SH-SY5Y (cell line): ENCODE measurements around the gene LAGE3.

ENCODE experiments used
- GATA2 ChIP-seq: IDR thresholded peaks from 2 replicates; pipeline ENCODE4 v1.6.1; 2011; ENCODE audit warnings: mild to moderate bottlenecking, low read depth, low read length
- GATA3 ChIP-seq: IDR thresholded peaks from 2 replicates; pipeline ENCODE4 v1.6.1; 2011; ENCODE audit warnings: low read depth, mild to moderate bottlenecking, low read length, moderate library complexity

LAGE3 gene

DNA sequence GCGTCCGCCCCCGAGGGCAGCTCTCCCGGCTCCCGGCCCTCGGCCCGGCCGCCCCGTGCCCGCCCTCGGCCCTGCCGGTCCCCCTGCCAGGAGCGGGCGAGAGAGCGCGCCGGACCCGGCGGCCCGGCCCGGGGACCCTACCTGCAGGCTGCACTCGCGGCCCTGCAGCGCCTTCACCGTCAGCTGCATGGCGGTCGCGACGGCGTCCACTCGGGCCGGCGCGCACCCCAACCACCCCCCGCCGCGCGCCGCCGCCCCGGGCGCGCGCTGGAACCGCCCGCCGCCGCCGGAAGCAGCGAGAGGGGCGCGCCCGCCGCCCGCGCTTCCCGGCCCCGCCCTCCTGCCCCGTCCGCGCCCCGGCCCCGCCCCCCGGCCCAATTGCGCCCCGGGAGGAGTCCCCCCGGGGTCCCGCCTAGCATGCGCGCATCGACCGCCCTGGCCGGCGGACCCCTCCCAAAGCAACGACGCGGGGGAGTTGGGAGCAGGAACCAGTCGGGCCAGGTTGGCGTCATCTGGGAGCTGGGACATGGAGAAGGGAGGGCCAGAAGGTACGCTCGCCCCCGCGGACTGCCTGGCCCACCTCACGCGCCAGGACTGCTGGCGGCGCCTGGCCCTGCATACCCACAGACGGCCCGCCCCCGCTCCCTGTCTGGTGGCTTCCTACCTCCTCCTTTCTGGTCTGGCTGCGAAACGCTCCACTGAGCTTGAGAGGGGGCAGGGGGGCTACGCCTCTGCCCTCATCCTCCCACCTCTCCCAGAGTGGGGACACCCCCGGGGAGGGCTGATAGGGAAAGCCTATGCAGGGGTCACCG is 7.5 kb upstream of the LAGE3 start, which contains the start of gene UBL4A:
Gene UBL4A (minus strand): TSS at position 220 of the 812 bp plus-strand sequence. CDS start 31 bp downstream, at position 189.
- TF ChIP-seq GATA2 (no peak), GATA3 (no peak)

GRCh38 chrX:154486052-154486395 is 6.9 kb upstream of the LAGE3 start:
- TF ChIP-seq GATA2 = no peak
- no peak for TF ChIP-seq GATA3

- no peak for TF ChIP-seq GATA2
- no peak for TF ChIP-seq GATA3
Observed at GRCh38 chrX:154485150-154486051, 6.3 kb upstream of the LAGE3 start.

- TF ChIP-seq GATA3 = no peak
- no peak for TF ChIP-seq GATA2
Observed at GRCh38 chrX:154484255-154485149, 5.4 kb upstream of the LAGE3 start.

DNA sequence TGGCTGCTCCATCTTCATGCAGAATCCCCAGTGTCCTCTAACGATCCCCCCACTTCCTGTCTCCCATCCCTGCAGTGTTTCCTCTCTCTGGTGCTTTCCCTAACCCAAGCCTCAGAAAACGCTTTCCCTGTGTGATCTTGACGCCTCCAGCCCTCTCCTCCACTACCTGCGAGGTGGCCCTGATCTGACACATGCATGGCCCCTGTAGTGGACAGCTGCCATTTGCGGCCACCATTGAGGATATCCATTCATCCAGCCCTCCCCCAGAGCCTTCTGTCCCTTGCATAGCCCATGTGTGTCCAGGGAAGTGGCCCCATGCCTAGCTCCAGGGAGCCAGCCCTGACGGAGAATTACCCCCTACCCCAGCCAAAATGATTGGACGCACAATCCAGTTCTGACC is 4.2 kb upstream of the LAGE3 start:
- TF ChIP-seq GATA2 (no peak), GATA3 (no peak)

DNA sequence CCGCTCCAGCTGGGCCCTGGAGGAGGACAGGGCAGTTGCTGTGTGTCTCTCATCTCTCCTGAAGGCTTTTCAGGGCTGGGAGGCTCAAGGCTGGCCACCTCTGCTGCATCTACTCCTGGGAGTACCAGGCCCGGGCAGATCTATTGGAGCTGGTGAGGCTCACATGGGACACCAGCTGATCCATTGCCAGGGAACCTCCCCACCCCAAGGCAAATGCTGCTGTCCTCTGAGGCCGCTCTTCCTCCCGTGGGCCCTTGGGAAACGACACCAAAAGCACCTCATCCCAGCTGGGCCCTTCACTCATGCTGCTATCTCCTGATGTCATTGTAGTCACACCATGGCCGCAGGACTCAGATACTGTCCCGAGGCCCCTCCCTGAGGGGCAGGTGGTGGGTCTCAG is 3.7 kb upstream of the LAGE3 start:
- TF ChIP-seq GATA2 = no peak
- TF ChIP-seq GATA3 = no peak

DNA sequence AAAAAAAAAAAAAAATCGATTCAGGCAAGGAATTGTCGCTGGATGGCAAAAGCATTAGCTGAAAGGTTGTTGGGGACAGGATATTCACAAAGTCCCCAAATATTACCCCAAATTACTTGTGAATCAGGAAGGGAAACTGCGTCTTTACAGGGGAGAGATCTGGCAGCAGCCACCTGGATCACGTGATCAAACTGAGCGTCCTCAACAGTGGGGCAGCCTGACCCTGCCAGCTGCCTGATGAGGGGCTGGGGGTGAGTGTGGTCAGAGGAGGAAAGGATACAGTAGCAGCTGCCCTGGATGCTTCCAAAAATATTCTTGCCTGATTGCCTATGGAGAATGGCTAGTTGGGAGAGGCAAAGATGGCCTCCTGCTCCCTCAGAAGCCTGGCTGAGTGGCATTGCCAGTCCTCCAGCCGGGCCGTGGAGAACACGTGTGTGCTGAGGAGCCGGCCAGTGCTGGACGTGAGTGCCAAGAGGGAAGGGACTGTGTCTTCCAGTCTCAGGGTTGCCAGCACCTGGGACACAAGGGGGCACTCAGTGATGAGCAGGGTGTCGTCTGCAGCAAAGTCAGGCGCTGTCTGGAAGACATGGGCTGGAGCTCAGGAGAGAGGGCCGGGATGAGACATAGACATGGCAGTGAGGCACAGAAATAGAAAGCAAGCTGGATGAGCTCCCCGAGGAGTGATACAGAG is 3.0 kb upstream of the LAGE3 start:
- TF ChIP-seq GATA3 (no peak), GATA2 (no peak)

DNA sequence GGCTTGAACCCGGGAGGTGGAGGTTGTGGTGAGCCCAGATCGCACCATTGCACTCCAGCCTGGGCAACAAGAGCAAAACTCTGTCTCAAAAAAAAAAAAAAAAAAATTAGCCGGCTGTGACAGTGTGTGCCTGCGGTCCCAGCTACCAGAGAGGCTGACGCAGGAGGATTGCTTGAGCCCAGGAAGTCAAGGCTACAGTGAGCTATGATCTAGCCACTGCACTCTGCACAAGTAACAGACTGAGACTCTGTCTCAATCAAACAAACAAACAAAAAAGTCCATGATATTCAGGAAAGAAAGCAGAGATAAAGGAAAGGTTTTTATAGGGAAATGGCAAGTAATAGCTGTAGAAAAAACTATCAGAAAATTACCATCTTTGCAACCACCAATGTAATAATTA is 2.1 kb upstream of the LAGE3 start:
- TF ChIP-seq GATA2 (no peak), GATA3 (no peak)

DNA sequence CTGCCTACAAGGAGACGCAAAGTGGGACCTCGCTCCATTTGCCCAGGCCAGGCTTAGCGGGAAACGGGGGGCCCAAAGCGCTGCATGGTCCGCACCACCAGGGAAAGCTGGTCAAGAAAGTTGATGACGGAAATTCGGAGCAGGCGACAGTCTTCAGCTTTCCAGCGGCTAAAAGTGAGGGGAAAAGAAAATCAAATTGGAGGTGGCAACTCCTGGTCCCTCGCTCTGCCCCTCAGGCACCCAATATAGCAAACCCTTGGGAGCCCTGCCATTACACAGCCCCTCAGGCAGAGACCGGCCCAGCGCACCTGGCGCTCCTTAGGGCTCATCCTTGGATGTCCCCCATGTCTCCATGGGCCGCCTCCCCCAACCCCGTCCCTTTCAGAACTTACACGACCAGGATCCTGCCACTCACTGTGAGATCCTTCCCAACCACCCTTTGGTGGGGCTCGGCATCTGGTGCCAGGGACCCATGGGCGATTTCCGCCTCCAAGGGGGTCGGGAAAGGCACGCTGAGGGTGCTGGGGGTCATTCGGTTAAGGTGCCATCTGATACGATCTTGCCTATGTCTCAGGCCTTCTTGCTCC is 1.1 kb downstream of the LAGE3 start:
- TF ChIP-seq GATA3 (no peak), GATA2 (no peak)

DNA sequence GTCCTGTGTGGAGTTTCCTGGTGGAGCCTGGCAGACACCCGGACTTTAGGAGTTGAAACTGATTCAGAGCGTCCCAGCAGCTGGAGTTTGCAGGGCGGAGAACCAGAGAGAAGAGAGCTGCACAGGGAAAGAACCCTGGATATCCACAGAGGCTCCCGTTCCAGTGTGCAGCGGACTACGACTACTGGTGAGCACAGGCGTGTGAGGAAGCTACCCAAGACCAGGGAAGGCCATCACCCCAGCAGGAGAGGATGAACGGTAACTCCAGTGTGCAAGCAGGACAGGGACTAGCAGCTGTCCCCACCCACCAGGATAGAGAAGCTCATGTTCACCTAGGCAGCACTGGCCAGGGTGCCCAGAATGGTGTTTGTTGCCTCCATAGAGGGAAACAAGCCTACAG is 2.3 kb downstream of the LAGE3 start:
- TF ChIP-seq GATA2 (no peak), GATA3 (no peak)

DNA sequence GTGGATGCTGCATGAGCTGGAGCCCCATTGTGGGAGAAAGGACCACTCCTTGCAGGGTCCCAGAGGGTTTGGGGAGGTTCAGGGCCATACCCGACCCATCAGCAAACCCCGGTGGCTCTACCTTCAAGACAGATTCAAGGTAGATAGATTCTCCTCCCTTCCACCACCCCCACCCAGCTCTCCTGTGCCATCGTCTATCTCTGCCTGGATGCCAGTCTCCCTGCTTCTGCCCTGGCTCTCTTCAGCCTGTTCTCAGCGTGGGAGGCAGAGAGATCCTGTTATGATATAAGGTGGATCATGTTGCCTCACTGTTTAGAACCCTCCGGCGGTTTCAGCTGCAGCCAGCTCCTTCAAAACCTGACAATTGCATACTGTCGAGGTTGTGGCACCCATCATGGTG is 5.4 kb downstream of the LAGE3 start:
- TF ChIP-seq GATA3 (no peak), GATA2 (no peak)

DNA sequence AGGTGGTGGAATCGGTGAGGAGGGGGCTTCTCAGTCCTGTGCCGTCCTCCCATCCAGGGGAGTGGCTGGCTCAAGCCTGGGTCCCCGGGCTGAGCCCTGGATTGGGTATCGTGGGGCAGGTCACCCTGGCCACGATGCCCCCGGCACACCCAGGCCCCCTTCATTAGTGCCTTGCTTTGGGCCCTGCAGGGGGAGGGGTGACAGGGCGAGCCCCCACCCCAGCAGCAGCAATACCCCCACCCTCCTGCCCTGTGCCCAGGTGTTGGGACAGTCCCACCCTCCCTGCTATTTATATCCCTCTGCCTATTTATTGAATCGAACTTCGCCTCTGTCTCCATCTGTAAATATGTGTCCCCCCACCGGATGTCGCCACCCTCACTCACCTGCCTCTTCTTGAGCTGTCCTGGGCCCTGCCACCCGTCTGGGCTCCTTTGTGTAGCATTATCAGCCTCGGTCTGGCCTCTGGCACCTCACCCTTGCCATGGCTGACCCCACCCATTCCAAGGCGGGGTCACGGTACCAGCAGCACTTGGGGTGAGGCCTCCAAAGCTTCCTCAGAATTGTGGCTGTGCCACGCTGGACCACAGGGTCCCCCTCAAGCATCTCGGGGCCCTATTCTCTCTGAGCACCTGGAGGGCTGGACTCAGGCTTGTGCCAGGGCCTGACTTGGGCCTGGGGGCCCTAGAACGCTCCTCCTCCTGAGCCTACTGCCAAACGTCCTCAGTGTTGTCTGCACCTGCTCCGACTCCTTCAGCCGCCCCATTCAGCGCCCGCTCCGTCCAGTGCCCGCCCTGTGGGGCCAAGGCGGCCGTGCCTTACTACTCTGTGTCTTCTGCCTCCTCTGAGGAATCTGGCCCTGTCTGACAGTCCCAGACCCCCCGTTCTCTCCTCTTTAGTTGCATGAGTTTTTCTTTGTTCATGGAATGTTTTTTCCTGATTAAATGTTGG is 6.1 kb downstream of the LAGE3 start:
- TF ChIP-seq GATA3 = no peak
- no peak for TF ChIP-seq GATA2
